AG08396 (cell line): Measurements from ENCODE around the gene ATP6V1G2.
"Not testable (repeated sequence)": the region's sequence is repeated elsewhere in the genome, so short reads cannot be mapped to it uniquely, and the experiment has no call there.

ENCODE experiments used
- DNase-seq: peaks from one replicate; pipeline ENCODE4 v3.0.0; 2012; ENCODE audit warnings: low spot score, mixed read lengths

The ATP6V1G2 gene

GRCh38 chr6:31575952-31576685 is 29.7 kb upstream of the ATP6V1G2 start:
- no peak for DNase-seq

DNA sequence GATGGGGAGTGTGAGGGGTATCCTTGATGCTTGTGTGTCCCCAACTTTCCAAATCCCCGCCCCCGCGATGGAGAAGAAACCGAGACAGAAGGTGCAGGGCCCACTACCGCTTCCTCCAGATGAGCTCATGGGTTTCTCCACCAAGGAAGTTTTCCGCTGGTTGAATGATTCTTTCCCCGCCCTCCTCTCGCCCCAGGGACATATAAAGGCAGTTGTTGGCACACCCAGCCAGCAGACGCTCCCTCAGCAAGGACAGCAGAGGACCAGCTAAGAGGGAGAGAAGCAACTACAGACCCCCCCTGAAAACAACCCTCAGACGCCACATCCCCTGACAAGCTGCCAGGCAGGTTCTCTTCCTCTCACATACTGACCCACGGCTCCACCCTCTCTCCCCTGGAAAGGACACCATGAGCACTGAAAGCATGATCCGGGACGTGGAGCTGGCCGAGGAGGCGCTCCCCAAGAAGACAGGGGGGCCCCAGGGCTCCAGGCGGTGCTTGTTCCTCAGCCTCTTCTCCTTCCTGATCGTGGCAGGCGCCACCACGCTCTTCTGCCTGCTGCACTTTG is 29.0 kb upstream of the ATP6V1G2 start, which contains the start of gene TNF:
Gene TNF (plus strand): TSS at position 231 of the 567 bp plus-strand sequence. CDS start 177 bp downstream, at position 408.
- DNase-seq = no peak

DNA sequence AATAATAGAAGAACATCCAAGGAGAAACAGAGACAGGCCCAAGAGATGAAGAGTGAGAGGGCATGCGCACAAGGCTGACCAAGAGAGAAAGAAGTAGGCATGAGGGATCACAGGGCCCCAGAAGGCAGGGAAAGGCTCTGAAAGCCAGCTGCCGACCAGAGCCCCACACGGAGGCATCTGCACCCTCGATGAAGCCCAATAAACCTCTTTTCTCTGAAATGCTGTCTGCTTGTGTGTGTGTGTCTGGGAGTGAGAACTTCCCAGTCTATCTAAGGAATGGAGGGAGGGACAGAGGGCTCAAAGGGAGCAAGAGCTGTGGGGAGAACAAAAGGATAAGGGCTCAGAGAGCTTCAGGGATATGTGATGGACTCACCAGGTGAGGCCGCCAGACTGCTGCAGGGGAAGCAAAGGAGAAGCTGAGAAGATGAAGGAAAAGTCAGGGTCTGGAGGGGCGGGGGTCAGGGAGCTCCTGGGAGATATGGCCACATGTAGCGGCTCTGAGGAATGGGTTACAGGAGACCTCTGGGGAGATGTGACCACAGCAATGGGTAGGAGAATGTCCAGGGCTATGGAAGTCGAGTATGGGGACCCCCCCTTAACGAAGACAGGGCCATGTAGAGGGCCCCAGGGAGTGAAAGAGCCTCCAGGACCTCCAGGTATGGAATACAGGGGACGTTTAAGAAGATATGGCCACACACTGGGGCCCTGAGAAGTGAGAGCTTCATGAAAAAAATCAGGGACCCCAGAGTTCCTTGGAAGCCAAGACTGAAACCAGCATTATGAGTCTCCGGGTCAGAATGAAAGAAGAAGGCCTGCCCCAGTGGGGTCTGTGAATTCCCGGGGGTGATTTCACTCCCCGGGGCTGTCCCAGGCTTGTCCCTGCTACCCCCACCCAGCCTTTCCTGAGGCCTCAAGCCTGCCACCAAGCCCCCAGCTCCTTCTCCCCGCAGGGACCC is 28.0 kb upstream of the ATP6V1G2 start:
- DNase-seq = no peak

- DNase-seq = no peak
Measured at GRCh38 chr6:31573239-31574105, 27.1 kb upstream of the ATP6V1G2 start.

- DNase-seq = no peak
Measured at GRCh38 chr6:31572041-31572911, 25.9 kb upstream of the ATP6V1G2 start, which contains the start of gene LTA. LTA (plus strand) TSS chr6:31572289; CDS start chr6:31572743, 454 bp downstream.

- no peak for DNase-seq
Measured at GRCh38 chr6:31569861-31570536, 23.6 kb upstream of the ATP6V1G2 start.

DNA sequence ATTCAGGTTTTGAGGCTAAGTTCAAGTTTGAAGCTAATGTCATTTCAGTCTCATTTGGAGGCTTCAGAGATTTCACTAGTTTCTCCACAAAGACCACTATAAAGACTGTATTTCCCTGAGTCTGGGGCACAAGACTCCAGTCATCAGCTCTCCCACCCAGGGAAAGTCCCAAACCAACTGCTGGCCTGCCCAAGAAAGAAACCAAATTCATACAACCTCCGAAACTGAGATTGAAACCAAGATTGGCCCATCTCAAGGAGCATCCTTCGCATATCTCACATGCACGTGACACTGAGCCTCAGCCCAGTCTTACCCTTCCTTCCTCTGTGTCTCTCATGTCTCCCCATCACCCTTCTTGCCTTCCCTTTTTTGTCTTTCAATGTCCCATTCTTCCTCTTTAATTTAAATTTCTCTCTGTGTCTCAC is 22.1 kb upstream of the ATP6V1G2 start:
- no peak for DNase-seq

GRCh38 chr6:31567531-31568370 is 21.3 kb upstream of the ATP6V1G2 start:
- DNase-seq = no peak

GRCh38 chr6:31560697-31561058 is 14.3 kb upstream of the ATP6V1G2 start:
- DNase-seq = no peak

DNA sequence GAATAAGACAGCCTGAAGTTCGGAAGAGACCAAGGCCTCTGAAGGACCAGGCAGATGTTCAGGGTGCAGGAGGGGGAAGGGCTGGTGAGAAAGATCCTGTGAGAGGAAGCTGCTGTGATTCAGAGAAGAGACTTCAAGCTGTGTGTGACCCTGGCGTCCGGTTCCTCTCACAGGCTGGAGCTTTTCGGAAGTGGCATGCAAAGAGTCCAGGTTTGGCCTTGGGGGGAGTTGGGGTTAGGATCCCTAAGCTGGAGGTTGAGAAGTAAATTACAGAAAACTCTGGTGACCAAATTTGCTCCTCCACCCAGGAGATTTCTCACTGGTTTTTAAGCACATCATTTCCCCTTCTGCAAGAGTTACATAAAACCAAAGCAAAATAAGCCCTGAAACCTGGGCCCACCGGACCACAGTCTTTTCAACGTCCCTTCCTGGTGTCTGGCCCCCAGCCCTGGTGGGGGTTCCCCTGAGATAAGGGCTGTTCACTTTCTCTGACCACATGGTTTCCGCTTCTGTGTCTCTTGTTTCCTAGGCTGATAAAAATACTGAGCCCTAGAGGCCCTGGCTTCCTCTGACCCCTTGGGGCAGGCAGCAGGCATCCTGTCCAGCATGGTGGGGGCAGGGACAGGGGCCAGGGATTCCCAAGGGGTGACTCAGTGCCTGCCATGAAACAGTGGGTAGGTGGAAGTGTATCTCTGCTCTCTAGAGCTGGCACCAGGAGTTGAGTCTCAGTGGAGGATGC is 13.7 kb upstream of the ATP6V1G2 start:
- DNase-seq = peak; percentile 74

DNA sequence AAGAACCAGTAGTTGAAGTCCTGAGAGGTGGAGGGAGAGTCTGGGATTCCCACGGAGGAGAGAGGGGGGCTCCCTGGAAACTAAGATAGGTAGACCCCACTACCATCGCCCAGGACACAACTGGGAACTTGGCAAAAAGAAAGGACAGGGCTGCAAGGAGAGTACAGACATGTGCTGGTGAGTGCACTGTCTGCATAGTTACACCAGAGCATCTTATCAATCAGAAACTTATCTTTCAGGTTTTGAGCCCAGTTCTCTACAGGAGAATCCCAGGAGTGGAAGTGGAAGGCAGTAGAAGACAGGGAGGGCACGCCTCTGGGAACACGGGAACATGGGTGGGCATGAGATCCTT is 13.2 kb upstream of the ATP6V1G2 start:
- DNase-seq = no peak

DNA sequence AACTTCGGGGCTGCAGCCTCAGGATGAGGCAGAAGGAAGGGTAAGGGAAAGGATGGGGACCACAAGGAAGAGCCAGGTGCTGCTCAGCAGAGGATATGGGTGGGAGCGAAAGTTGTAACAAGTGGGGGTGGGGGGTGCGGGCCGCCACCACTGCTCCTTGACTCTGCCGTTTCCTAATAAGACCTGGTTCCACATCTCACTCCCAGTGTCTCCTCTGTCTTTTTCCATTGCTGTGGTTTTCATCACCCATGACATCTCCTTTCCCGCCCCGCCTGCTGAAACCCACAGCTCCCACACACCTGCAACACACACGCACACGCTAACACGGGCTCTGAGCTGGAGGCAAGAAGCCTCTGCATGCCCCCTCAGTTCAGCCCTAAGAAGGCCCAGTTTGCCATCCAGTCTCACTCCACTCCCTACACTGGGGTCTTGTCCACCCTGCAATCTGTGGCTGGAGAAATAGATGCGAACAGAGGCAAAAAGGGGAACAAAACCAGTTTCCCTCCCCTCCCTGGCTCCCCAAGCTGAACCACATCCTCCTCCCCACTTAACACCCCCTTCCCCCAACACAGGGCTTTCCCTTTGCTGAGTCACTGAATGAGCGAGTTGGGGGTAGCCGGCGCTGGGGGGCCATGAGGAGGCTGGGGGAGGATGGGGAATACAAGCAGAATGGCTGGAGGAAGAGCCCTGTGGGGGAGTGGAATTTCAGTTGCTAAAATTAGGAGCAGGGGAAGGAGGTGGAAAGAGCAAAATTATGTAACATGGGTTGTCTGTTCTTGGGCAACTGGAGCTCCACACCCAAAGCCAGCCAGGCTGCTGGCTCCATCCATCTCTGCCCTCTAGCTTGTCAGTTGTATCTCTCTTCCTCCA is 12.5 kb upstream of the ATP6V1G2 start:
- no peak for DNase-seq

DNA sequence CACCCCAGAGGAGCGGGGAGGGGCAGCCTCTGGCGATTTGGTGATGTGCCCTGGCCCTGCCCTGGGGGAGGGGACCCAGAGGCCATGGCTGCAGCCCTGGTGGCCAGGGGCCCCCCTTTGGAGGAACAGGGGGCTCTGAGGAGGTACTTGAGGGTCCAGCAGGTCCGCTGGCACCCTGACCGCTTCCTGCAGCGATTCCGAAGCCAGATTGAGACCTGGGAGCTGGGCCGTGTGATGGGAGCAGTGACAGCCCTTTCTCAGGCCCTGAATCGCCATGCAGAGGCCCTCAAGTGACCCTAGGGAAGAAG is 11.9 kb upstream of the ATP6V1G2 start:
- no peak for DNase-seq

DNA sequence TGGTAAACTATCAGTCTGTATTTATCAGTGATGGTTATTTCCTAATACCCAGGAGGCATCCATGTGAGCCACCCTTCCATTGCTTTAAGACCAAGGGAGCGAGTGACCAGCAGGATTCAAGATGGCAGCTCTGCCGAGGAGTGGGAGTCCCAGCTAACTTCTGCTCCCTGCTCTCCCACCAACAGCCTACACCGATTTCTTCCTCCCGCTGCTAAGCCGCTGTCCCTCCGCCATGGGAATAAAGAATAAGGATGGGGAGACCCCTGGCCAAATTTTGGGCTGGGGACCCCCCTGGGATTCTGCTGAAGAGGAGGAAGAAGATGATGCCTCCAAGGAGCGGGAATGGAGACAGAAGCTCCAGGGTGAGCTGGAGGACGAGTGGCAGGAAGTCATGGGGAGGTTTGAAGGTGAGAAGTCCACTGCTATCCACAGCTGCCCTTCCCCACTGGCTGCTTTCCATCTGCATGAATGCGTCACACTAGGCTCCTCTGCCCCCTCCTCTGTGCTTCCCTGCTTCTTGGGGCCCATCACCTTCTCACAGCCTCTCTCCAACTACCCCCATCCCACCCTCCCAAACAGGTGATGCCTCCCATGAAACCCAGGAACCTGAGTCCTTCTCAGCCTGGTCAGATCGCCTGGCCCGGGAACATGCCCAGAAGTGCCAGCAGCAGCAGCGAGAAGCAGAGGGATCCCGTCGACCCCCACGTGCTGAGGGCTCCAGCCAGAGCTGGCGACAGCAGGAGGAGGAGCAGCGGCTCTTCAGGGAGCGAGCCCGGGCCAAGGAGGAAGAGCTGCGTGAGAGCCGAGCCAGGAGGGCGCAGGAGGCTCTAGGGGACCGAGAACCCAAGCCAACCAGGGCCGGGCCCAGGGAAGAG is 11.3 kb upstream of the ATP6V1G2 start:
- no peak for DNase-seq

GRCh38 chr6:31556307-31556706 is 9.9 kb upstream of the ATP6V1G2 start:
- DNase-seq = no peak

DNA sequence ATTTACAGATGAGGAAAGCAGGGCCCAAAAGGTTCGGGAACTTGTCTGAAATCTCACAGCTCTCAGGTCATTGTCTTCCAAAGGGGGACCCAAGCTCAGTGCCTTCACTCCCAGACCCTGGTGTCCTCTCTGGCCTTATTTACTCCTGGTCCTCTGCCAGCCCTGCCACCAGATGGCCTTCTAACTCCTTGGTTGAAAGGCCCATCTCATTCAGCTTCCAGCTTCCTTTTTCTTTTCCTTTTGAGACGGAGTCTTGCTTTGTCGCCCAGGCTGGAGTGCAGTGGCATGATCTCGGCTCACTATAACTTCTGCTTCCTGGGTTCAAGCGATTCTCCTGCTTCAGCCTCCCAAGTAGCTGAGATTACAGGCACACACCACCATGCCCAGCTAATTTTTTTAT is 5.0 kb upstream of the ATP6V1G2 start:
- DNase-seq = not testable (repeated sequence)

- no peak for DNase-seq
Measured at GRCh38 chr6:31548544-31548873, 2.1 kb upstream of the ATP6V1G2 start.
